Measurements from ENCODE around the gene CLPTM1L. TPM values are rescaled to one million over a fixed set of nuclear protein-coding genes. Genes with fewer than 3 reads are reported as not detected.

Gene CLPTM1L
- total and polyA plus RNA-seq, 9 of the 15 experiments (the other 6 are each of a cell fraction or from before 2014, with no cell fraction given) = 3.5 to 217 (median 177) TPM

DNA sequence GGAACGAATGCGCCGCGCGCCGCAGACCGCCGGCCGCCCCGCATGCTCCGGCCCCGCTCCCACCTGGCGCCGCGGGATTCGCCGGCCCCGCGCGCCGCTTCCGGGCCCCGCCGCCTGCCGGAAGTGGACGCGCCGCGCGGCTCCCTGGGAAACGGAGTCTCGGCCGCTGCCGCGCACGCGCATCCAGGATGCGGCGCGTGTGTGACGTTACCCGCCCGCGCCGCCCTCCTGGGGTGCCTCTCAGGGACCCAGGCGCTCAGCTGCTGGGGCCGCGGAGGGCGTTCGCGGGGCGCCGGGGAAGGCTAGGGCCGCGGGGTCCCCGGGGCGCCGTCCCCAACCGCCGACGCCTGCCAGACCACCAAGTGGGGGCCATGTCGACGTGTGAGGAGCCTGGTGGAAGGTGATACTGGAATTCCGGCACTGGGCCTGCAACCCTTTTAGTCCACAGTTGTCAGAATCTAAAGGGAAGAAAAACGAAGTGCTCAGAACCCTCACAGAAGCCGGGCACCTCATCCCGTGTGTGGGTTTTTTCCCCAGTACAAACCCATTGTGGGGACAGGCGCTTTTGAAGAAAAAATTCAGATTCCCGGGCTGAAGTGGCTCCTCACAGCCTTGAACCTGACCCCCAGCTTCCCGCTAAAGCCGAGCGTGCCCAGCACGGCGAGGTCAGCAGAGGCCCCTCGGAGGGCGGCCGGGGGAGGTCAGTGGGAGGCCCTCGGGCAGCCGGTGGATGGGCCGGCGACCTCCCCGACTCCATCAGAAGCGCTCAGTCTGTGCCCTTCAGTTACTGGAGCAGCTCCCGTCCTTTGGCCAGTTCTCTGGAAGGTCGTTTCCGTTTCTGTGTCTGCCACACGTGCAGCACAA, at the start of gene CLPTM1L (continued):
- TF ChIP-seq, protein P1, sequence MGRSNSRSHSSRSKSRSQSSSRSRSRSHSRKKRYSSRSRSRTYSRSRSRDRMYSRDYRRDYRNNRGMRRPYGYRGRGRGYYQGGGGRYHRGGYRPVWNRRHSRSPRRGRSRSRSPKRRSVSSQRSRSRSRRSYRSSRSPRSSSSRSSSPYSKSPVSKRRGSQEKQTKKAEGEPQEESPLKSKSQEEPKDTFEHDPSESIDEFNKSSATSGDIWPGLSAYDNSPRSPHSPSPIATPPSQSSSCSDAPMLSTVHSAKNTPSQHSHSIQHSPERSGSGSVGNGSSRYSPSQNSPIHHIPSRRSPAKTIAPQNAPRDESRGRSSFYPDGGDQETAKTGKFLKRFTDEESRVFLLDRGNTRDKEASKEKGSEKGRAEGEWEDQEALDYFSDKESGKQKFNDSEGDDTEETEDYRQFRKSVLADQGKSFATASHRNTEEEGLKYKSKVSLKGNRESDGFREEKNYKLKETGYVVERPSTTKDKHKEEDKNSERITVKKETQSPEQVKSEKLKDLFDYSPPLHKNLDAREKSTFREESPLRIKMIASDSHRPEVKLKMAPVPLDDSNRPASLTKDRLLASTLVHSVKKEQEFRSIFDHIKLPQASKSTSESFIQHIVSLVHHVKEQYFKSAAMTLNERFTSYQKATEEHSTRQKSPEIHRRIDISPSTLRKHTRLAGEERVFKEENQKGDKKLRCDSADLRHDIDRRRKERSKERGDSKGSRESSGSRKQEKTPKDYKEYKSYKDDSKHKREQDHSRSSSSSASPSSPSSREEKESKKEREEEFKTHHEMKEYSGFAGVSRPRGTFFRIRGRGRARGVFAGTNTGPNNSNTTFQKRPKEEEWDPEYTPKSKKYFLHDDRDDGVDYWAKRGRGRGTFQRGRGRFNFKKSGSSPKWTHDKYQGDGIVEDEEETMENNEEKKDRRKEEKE (IDR thresholded peaks at IDR 0.05; ENCODE audit: borderline replicate concordance in 1 of 2, control insufficient read depth in 1 of 2, low read depth in 2 of 2, low read length in 1 of 2) = no peak
- no peak for TF ChIP-seq THRAP3 (IDR thresholded peaks at IDR 0.05; ENCODE audit: borderline replicate concordance)
- no peak for TF ChIP-seq ZNF551 (CRISPR knock-in tag; IDR thresholded peaks at IDR 0.05)
- no peak for TF ChIP-seq HNRNPL (IDR thresholded peaks at IDR 0.05; ENCODE audit: low read depth, low read length)
- no peak; the same call in 1 of the 2 replicates for TF ChIP-seq SMAD3 (CRISPR knock-in tag; conservative IDR thresholded peaks at IDR 0.05)
- peak; percentile 22 for TF ChIP-seq TBP (optimal IDR thresholded peaks at IDR 0.05; ENCODE audit: low read depth, low read length)
- TF ChIP-seq, protein P2, sequence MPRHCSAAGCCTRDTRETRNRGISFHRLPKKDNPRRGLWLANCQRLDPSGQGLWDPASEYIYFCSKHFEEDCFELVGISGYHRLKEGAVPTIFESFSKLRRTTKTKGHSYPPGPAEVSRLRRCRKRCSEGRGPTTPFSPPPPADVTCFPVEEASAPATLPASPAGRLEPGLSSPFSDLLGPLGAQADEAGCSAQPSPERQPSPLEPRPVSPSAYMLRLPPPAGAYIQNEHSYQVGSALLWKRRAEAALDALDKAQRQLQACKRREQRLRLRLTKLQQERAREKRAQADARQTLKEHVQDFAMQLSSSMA (CRISPR knock-in tag; IDR thresholded peaks at IDR 0.05) = peak; percentile 48; the same call in 1 of the 2 replicates
- TF ChIP-seq HMGN3 (IDR thresholded peaks at IDR 0.05; ENCODE audit: borderline replicate concordance, extremely low read depth, insufficient read length, low read depth, low read length) = peak; percentile 49
- TF ChIP-seq SUPT5H (IDR thresholded peaks at IDR 0.05) = peak; percentile 80
- TF ChIP-seq ZC3H11A (IDR thresholded peaks at IDR 0.05; ENCODE audit: low read depth, low read length) = 0 out of 2 replicates have a peak, but pooled peaks have one; percentile 21
- TF ChIP-seq, protein P3, sequence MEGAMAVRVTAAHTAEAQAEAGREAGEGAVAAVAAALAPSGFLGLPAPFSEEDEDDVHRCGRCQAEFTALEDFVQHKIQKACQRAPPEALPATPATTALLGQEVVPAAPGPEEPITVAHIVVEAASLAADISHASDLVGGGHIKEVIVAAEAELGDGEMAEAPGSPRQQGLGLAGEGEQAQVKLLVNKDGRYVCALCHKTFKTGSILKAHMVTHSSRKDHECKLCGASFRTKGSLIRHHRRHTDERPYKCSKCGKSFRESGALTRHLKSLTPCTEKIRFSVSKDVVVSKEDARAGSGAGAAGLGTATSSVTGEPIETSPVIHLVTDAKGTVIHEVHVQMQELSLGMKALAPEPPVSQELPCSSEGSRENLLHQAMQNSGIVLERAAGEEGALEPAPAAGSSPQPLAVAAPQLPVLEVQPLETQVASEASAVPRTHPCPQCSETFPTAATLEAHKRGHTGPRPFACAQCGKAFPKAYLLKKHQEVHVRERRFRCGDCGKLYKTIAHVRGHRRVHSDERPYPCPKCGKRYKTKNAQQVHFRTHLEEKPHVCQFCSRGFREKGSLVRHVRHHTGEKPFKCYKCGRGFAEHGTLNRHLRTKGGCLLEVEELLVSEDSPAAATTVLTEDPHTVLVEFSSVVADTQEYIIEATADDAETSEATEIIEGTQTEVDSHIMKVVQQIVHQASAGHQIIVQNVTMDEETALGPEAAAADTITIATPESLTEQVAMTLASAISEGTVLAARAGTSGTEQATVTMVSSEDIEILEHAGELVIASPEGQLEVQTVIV (CRISPR knock-in tag; IDR thresholded peaks at IDR 0.05; ENCODE audit: borderline replicate concordance) = no peak
- TF ChIP-seq SP1 (CRISPR knock-in tag; IDR thresholded peaks at IDR 0.05) = no peak
- TF ChIP-seq, protein P4, sequence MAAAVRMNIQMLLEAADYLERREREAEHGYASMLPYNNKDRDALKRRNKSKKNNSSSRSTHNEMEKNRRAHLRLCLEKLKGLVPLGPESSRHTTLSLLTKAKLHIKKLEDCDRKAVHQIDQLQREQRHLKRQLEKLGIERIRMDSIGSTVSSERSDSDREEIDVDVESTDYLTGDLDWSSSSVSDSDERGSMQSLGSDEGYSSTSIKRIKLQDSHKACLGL (CRISPR knock-in tag; IDR thresholded peaks at IDR 0.05; ENCODE audit: borderline replicate concordance, poor library complexity, severe bottlenecking) = peak; percentile 19
- TF ChIP-seq, protein P5, sequence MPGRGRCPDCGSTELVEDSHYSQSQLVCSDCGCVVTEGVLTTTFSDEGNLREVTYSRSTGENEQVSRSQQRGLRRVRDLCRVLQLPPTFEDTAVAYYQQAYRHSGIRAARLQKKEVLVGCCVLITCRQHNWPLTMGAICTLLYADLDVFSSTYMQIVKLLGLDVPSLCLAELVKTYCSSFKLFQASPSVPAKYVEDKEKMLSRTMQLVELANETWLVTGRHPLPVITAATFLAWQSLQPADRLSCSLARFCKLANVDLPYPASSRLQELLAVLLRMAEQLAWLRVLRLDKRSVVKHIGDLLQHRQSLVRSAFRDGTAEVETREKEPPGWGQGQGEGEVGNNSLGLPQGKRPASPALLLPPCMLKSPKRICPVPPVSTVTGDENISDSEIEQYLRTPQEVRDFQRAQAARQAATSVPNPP (IDR thresholded peaks at IDR 0.05; ENCODE audit: borderline replicate concordance, insufficient read depth, insufficient read length) = no peak

Data from K562 (cell line).